HFFc6 (cell line): ENCODE results near the gene UBL4B. TPM values are rescaled to one million over a fixed set of nuclear protein-coding genes. Genes with fewer than 3 reads are reported as not detected.

ENCODE experiments used
- DNase-seq: peaks from one replicate; pipeline ENCODE4 v3.0.0-alpha.2; 2018
- H3K27ac Mint-ChIP-seq: 2 replicates; pipeline ENCODE4 v1.8.0; 2020; ENCODE audit warnings: mild to moderate bottlenecking, mixed read lengths
- H3K27me3 Mint-ChIP-seq: 2 replicates; pipeline ENCODE4 v1.8.0; 2021; ENCODE audit warnings: mild to moderate bottlenecking, moderate library complexity, mixed read lengths; ENCODE audit not compliant: insufficient read depth
- H3K36me3 Mint-ChIP-seq: 2 replicates; pipeline ENCODE4 v1.8.0; 2021; ENCODE audit warnings: low read depth, mixed read lengths
- H3K4me1 Mint-ChIP-seq: 2 replicates; pipeline ENCODE4 v1.8.0; 2020; ENCODE audit warnings: low read depth, mixed read lengths
- H3K4me3 Mint-ChIP-seq: 2 replicates; pipeline ENCODE4 v1.8.0; 2020; ENCODE audit warnings: mild to moderate bottlenecking, moderate library complexity, mixed read lengths
- H3K9me3 Mint-ChIP-seq: 2 replicates; pipeline ENCODE4 v1.8.0; 2020; ENCODE audit warnings: mild to moderate bottlenecking, mixed read lengths
- total RNA-seq, 6 experiments: library from RNA; stranded (reverse); fragmentation: NEBNext Ultra II Directional; extraction: Animal tissue kit (Norgen Biotek cat#: 25700); gene quantifications; 2 replicates in 1 of 6; 3 replicates in 5 of 6; pipeline ENCODE4 v1.2.3, GENCODE V29; 2021
- TF ChIP-seq, protein P1 (sequence below): fragments of 200-600 bp; sonication (generic); IDR thresholded peaks from 2 replicates; pipeline ENCODE4 v1.5.0; 2021; ENCODE audit warnings: antibody characterized with exemption, mild to moderate bottlenecking

The UBL4B gene
- total RNA-seq, 6 experiments from 2014 or later = 1.5 to 10.9 (median 1.8) TPM

DNA sequence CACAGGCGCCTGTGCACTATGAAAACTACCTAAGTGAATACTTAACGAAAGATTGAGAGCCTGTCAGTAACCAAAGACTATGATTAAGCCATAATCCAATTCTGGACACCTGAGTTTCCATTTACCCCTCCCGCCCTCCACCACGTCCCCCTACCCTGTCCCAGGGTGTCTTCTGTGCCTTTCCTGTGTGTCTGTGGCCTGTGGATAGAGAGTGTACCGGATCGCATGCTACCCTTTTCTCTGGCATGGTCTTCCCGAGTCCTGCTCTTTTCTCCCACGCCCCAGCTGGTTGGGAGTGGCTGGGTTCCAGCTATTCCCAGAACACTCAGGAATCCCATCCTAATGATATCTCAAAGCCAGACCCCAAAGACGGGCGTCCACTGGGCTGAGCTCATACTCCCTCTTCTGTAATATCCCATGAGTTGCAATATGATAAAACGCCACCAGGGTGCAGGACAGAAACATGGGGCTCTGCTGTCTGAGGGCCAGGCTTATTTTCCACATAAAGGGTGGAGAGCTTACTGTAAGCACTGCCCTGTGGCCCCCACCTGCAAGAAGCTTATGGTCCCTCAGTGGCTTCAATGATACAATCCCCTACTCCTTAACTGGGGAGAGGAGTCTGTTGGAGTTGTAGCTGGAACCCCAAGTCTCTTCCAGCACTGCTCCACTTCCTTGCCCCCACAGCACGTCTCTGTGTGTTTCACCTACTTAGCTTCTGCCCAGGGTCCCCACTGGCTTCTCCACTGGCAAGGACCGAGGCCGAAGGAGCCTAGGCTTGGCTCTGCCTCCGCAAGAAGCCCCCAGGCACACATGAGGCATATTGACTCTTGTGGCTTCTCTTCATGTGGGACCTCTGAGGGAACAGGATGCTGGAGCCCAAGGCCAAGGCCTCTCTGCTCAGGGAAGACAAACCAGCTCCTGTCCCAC lies 24.2 kb upstream of the UBL4B start:
- peak overlapping the region; percentile 69; the same call in 1 of the 2 replicates for H3K4me3 Mint-ChIP-seq
- TF ChIP-seq, protein P1, sequence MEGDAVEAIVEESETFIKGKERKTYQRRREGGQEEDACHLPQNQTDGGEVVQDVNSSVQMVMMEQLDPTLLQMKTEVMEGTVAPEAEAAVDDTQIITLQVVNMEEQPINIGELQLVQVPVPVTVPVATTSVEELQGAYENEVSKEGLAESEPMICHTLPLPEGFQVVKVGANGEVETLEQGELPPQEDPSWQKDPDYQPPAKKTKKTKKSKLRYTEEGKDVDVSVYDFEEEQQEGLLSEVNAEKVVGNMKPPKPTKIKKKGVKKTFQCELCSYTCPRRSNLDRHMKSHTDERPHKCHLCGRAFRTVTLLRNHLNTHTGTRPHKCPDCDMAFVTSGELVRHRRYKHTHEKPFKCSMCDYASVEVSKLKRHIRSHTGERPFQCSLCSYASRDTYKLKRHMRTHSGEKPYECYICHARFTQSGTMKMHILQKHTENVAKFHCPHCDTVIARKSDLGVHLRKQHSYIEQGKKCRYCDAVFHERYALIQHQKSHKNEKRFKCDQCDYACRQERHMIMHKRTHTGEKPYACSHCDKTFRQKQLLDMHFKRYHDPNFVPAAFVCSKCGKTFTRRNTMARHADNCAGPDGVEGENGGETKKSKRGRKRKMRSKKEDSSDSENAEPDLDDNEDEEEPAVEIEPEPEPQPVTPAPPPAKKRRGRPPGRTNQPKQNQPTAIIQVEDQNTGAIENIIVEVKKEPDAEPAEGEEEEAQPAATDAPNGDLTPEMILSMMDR = peak; percentile 87

DNA sequence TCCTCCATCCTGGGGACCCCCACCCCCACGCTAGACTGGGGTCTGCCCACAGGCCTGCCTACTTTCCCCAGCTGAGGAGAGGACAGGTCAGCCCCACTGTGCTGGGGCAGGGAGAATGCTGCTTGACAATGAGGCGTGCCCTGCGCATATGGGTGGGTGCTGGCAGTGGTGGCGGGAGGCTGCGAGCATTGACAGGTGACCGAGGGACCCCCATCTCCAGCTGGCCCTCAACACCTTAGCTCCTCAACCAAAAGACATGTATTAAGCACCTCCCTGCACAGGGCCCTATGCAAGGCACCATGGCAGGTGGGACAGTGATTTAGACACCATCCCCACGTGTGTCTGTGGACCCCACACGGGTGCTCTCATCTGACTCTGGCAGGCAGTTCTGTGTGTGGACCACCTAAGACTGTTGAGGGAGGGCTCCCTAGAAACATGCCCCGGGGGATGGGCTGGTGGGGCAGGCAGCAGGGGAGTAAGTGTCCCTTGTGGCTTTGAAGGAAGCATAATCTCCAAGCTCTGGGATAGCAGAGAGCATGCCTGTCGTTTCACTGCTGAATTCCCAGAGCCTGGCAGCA lies 23.4 kb upstream of the UBL4B start:
- no peaks in the 10 kb centered on the region for H3K36me3 Mint-ChIP-seq
- DNase-seq = no peak
- H3K9me3 Mint-ChIP-seq = no peaks in the 10 kb centered on the region
- peaks cover 8% of the 10 kb centered on the region for H3K27me3 Mint-ChIP-seq
- peaks cover 63% of the 10 kb centered on the region for H3K4me1 Mint-ChIP-seq
- TF ChIP-seq, protein P1 = no peak
- H3K4me3 Mint-ChIP-seq = no peak overlapping the region
- peak overlapping the region; percentile 17; the same call in 1 of the 2 replicates for H3K27ac Mint-ChIP-seq

More for the DNA sequence above, 24.2 kb upstream of the UBL4B start:
- H3K9me3 Mint-ChIP-seq = no peaks in the 10 kb centered on the region
- peak; percentile 73 for DNase-seq
- peak overlapping the region; percentile 77; the same call in 1 of the 2 replicates for H3K27ac Mint-ChIP-seq
- H3K4me1 Mint-ChIP-seq = peaks cover 68% of the 10 kb centered on the region
- H3K27me3 Mint-ChIP-seq = peaks cover 8% of the 10 kb centered on the region
- H3K36me3 Mint-ChIP-seq = no peaks in the 10 kb centered on the region

DNA sequence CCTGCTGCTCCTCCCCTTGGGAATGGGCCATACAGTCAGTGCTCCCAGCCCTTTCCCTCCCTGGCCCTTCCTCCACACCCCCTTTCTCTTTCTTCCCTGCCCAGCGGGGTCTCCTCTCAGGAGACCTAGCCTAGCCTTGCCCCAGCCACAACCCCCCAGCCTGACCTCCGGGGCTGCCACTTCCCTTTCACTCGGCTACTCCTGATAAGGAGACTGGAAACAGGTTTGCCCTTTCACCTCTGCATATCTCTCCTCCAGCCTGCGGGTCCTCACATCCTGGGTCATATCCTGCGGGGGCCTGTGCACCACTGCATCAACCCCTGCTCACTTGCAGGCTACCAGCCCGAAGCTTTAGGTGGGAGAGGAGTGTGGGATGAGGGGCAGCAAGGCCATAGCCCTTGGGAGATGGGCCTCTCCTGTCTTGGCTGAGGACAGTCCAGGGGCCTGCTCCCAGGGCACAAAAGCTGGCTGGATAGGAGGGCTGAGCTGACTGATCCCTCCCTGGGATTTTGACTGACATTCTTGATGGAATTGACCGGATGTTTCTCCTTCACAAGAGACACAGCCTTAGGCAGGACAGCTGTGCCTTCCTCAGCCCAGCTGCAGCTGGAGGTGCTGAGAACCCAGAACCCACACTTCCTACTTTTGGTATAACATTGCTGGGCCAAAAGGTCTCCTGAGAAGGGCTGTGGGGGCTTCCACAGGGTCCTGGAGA lies 22.5 kb upstream of the UBL4B start:
- Mint-ChIP-seq H3K27me3 (peaks cover 12% of the 10 kb centered on the region), H3K27ac (no peak overlapping the region; the same call in 1 of the 2 replicates), H3K36me3 (no peaks in the 10 kb centered on the region), H3K4me1 (peaks cover 61% of the 10 kb centered on the region), H3K9me3 (no peaks in the 10 kb centered on the region), H3K4me3 (no peak overlapping the region)
- TF ChIP-seq, protein P1 = no peak
- no peak for DNase-seq

DNA sequence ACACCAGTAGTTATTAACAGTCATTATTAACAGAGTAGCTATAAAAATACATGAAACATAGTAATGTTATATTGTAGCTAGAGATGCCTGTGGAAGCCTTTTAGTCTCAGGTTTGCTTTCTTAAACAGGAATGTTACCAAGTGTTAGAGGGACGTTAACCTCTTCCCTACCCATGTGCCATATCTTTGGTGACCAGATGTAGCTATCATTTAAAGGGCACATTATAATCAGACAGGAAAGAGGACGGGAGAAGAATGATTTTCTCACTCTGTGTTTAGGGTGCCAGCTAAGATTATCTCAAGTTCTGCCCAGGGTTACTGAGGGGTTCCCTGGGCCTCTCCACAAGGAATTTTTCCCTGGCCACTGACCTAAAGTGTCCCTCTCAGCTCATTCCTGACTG lies 20.9 kb upstream of the UBL4B start:
- H3K4me3 Mint-ChIP-seq = no peak overlapping the region
- peak overlapping the region; percentile 19; the same call in 1 of the 2 replicates for H3K27ac Mint-ChIP-seq
- TF ChIP-seq, protein P1 = no peak
- no peaks in the 10 kb centered on the region for H3K36me3 Mint-ChIP-seq
- peaks cover 44% of the 10 kb centered on the region for H3K4me1 Mint-ChIP-seq
- H3K9me3 Mint-ChIP-seq = no peaks in the 10 kb centered on the region
- DNase-seq = no peak
- peaks cover 10% of the 10 kb centered on the region for H3K27me3 Mint-ChIP-seq

DNA sequence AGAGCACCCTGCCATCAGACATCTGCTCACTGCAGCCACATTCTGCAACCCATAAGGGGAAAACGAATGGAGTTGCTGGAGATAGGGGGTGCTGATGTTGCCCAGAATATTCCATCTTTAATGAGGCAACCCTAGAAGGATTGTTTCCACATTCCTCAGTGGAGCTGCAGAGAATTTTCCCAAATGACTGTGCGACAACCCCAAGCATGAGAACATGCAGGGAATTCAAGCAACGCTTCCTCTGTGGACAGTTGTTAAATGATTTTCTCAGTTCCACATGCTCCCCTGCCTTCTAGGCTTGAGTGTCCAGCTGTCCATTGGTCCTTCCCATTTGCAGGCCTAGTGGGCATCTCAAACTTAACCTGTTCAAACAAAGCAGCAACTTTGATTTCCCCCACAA lies 20.5 kb upstream of the UBL4B start:
- Mint-ChIP-seq H3K4me1 (peaks cover 40% of the 10 kb centered on the region), H3K27ac (peak overlapping the region; percentile 57; the same call in 1 of the 2 replicates), H3K4me3 (no peak overlapping the region), H3K9me3 (no peaks in the 10 kb centered on the region), H3K27me3 (peaks cover 10% of the 10 kb centered on the region), H3K36me3 (no peaks in the 10 kb centered on the region)
- peak; percentile 59 for DNase-seq
- TF ChIP-seq, protein P1 = no peak
